BE2C (cell line): Measurements from ENCODE around the gene ZNF554.

Experiments
- DNase-seq: peaks from one replicate; pipeline ENCODE4 v3.0.0-alpha.2; 2020
- H3K27me3 ChIP-seq: fragments of 250-450 bp; sonication (Bioruptor Pico); 2 replicates; pipeline ENCODE4 v1.5.1; 2020; ENCODE audit warnings: mild to moderate bottlenecking
- H3K36me3 ChIP-seq: fragments of 250-450 bp; sonication (Bioruptor Pico); 2 replicates; pipeline ENCODE4 v1.5.1; 2020; ENCODE audit warnings: mild to moderate bottlenecking
- H3K4me1 ChIP-seq: fragments of 250-450 bp; sonication (Bioruptor Pico); 2 replicates; pipeline ENCODE4 v1.5.1; 2020
- H3K4me3 ChIP-seq: 2 replicates; pipeline ENCODE4 v1.5.1; 2011; ENCODE audit warnings: low read depth, low read length
- H3K9me3 ChIP-seq: fragments of 250-450 bp; sonication (Bioruptor Pico); 2 replicates; pipeline ENCODE4 v1.5.1; 2020
- TF ChIP-seq, protein P1 (sequence below): IDR thresholded peaks from 2 replicates; pipeline ENCODE4 v1.5.1; 2012; ENCODE audit warnings: mild to moderate bottlenecking, low read depth, low read length

ZNF554 gene

DNA sequence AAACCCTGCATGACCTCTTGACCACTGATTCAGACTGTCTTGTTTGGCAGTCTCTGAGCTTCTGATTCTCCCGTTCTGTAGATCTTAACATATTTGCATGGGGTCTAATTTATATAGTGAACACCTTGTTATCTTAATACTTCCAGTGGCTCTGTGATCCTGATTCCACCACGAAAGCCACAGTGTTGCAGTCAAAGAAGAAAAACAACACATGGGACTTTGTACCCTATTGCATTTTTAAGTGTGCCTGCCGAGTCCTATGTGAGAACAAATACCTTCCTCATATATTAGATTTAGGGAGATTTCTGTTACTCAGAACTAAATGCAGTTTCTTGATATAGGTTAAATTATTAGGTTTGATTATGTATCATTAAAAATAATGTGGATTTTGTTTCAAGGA is 35.2 kb downstream of the ZNF554 start:
- TF ChIP-seq, protein P1, sequence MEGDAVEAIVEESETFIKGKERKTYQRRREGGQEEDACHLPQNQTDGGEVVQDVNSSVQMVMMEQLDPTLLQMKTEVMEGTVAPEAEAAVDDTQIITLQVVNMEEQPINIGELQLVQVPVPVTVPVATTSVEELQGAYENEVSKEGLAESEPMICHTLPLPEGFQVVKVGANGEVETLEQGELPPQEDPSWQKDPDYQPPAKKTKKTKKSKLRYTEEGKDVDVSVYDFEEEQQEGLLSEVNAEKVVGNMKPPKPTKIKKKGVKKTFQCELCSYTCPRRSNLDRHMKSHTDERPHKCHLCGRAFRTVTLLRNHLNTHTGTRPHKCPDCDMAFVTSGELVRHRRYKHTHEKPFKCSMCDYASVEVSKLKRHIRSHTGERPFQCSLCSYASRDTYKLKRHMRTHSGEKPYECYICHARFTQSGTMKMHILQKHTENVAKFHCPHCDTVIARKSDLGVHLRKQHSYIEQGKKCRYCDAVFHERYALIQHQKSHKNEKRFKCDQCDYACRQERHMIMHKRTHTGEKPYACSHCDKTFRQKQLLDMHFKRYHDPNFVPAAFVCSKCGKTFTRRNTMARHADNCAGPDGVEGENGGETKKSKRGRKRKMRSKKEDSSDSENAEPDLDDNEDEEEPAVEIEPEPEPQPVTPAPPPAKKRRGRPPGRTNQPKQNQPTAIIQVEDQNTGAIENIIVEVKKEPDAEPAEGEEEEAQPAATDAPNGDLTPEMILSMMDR, result no peak
- peaks cover 36% of the 10 kb centered on the region for H3K36me3 ChIP-seq
- no peaks in the 10 kb centered on the region for H3K4me1 ChIP-seq
- H3K4me3 ChIP-seq, result no peak overlapping the region
- peaks cover 2% of the 10 kb centered on the region; the same call in 1 of the 2 replicates for H3K9me3 ChIP-seq
- no peaks in the 10 kb centered on the region for H3K27me3 ChIP-seq
- no peak for DNase-seq

DNA sequence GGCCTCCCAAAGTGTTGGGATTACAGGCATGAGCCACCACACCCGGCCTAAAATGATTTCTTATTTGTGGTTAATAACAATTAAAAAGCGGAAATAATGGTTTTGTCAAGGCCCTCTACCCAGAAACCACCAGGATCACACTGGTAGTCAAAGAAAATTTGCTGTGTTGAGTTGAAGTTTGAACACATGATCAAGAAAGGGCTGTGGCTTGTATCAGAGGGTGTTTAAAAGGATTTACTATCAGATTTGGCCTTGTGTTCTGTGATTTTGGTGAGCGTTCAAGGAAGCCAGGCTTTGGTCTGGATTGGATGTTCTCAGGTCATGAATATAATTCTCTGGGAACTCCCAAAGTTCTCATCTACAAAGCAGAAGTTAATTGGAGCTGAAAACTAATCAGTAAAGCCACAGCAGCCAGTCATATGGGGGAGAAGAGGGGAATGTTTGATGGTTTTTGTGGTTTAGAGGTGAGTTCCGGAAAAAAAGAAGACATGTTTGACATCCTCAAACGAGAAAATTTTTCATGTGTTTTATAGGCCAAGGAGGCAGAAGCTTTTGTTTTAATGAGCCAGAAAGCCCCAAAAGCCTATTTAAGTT is 36.9 kb downstream of the ZNF554 start:
- no peak overlapping the region for H3K4me3 ChIP-seq
- no peaks in the 10 kb centered on the region for H3K27me3 ChIP-seq
- TF ChIP-seq, protein P1, result no peak
- no peak for DNase-seq
- peaks cover 2% of the 10 kb centered on the region; the same call in 1 of the 2 replicates for H3K9me3 ChIP-seq
- H3K36me3 ChIP-seq, result peaks cover 28% of the 10 kb centered on the region
- H3K4me1 ChIP-seq, result no peaks in the 10 kb centered on the region

DNA sequence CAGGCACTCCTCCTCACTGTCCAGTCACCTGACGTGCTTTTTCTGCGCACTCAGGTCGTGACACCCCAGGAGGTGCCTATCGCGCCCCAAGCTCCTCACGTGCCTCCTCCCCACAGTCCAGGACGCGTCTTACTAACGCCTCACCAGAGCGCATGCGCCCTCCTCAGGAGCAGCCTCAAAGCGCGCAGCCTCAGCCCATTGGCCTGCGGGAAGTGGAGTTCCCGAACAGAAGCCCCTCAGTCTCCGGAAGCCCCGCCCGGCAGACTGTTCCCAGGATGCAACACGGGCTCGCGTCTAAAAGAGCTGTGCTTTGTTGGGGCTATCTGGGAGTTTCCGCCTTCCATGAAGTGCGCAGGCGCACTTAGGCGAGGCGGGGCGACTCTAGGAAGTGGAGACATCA is 39.2 kb downstream of the ZNF554 start:
- Histone ChIP-seq H3K4me1 (no peaks in the 10 kb centered on the region), H3K4me3 (no peak overlapping the region), H3K9me3 (no peaks in the 10 kb centered on the region), H3K27me3 (no peaks in the 10 kb centered on the region), H3K36me3 (peaks cover 5% of the 10 kb centered on the region)
- TF ChIP-seq, protein P1, result no peak
- DNase-seq, result no peak

DNA sequence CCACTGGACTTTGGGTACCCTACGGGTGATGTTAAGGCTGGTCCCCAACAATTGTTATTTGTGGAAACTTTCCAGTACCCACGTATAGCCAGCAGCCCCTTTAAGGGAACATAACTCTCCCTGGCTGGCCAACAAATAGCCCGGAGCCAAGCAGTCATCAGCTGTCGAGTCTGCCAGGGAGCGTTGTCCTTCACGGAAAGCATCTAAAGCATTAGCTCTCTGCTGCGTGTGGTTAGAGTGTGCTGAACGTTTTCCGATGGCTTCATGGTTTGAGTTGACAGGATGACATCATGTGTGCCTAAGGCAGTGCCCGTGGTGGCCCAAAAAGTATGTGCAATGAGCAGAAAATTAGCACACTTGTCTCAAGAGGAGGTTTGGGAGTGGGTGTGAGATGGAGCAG is 44.1 kb downstream of the ZNF554 start:
- no peak for DNase-seq
- Histone ChIP-seq H3K4me1 (no peaks in the 10 kb centered on the region), H3K9me3 (no peaks in the 10 kb centered on the region), H3K4me3 (no peak overlapping the region), H3K27me3 (no peaks in the 10 kb centered on the region), H3K36me3 (no peaks in the 10 kb centered on the region)
- TF ChIP-seq, protein P1, result no peak

DNA sequence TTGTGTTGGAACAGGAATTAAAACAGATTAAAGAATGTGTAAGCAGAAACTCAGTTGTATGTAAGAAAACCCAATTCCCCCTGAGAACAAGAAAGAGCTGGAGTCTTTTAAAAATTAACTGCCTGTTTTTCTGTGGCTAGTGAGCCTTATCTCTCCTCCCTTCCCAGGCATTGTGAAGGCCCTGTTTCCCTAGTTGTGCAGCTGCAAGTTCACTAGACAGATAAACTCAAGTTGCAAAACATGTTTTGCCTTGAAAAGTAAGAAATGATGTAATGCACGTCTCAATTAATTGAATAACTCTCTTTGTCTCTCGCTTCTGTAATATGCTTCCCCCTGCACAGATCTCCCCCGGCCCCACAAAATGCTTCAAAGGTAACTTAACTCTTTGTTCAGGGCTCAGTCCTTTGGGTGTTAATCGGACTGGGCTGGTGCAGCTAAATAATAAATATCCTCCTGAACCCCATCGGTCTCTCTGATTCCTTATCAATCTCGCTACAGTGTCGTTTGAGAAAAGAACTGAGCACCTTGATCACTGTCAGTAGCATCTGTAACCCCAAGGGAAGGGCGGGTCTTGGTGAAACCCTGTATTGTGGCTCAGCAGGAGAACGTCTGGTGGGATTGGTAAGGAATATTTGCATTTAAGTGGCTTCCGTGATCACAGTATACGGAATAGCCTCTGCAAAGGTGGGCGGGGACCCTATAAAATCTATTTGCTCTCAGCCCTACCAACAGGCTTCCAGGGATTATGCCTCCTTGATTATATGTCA is 45.8 kb downstream of the ZNF554 start:
- H3K27me3 ChIP-seq, result no peaks in the 10 kb centered on the region
- H3K4me3 ChIP-seq, result no peak overlapping the region
- H3K9me3 ChIP-seq, result no peaks in the 10 kb centered on the region
- peaks cover 3% of the 10 kb centered on the region; the same call in 1 of the 2 replicates for H3K36me3 ChIP-seq
- H3K4me1 ChIP-seq, result no peaks in the 10 kb centered on the region
- TF ChIP-seq, protein P1, result no peak
- DNase-seq, result no peak

DNA sequence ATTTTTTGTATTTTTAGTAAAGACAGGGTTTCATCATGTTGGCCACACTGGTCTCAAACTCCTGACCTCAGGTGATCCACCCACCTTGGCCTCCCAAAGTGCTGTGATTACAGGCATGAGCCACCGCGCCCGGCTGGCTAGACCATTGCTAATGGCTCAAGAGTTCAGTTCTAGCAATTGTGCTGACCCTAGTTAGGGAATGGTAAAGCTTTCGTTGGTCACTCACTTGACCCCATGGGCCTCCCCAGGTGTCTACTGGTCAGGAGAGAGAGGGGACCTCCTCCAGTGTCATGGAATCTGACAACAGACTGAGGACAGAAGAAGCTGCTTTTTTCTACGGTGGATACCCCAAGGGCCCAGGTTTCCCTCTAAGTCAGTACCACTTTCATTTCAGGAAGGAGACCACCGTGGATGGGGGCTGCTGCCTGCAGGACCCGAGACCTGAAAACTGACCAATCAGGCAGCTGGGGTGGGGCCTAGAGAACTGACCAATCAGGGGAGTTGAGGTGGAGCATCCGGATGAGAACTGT is 46.9 kb downstream of the ZNF554 start:
- Histone ChIP-seq H3K36me3 (peaks cover 3% of the 10 kb centered on the region; the same call in 1 of the 2 replicates), H3K4me1 (no peaks in the 10 kb centered on the region), H3K4me3 (peak overlapping the region; percentile 38), H3K27me3 (no peaks in the 10 kb centered on the region), H3K9me3 (no peaks in the 10 kb centered on the region)
- TF ChIP-seq, protein P1, result no peak
- DNase-seq, result no peak
